Omental fat pad (tissue), 4 donors: Measurements from ENCODE around the gene NUDT16. TPM values are rescaled to one million over a fixed set of nuclear protein-coding genes. Genes with fewer than 3 reads are reported as not detected.

Experiments
- ATAC-seq: fragments of 150-250 bp; one replicate; pipeline ENCODE4 v1.9.1; 2016; ENCODE audit warnings: mild to moderate bottlenecking, moderate library complexity; ENCODE audit not compliant: low FRiP score
- DNase-seq: peaks from one replicate; pipeline ENCODE4 v3.0.0-alpha.2; 2019; ENCODE audit warnings: low spot score
- total RNA-seq, 4 donors: library from RNA; depleted of rRNA; stranded (reverse); fragments of >200 nt; gene quantifications; one replicate each; pipeline ENCODE4 v1.1.0, GENCODE V29; 2016
- TF ChIP-seq, protein P1 (sequence below), 3 donors: fragments of 450-650 bp; IDR thresholded peaks; one replicate each; pipeline ENCODE4 v1.5.1; 2016 to 2017; ENCODE audit warnings: antibody characterized with exemption in 3 of 3, mild to moderate bottlenecking in 3 of 3, moderate library complexity in 2 of 3

The NUDT16 gene
- total RNA-seq, 4 donors from 2014 or later: 26.7 to 62.3 (median 39.0) TPM

DNA sequence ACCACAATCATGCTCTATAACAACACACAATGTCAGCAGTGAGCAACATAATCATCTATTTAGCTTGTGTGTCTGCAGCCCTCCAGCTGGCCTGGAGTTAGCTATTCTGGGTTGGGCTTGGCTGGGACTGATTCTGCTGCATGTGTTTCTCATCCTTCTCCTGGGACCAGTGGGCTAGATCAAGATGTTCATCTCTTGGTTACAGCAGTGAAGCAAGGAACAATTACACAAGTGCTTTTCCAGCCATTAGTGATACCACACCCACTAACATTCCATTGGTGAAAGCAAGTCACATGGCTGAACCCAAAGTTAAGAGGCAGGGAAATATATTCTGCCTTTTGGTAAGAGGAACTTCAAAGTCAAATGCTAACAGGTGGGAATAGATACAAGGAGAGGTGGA lies 14.6 kb downstream of the NUDT16 start:
- TF ChIP-seq, protein P1, sequence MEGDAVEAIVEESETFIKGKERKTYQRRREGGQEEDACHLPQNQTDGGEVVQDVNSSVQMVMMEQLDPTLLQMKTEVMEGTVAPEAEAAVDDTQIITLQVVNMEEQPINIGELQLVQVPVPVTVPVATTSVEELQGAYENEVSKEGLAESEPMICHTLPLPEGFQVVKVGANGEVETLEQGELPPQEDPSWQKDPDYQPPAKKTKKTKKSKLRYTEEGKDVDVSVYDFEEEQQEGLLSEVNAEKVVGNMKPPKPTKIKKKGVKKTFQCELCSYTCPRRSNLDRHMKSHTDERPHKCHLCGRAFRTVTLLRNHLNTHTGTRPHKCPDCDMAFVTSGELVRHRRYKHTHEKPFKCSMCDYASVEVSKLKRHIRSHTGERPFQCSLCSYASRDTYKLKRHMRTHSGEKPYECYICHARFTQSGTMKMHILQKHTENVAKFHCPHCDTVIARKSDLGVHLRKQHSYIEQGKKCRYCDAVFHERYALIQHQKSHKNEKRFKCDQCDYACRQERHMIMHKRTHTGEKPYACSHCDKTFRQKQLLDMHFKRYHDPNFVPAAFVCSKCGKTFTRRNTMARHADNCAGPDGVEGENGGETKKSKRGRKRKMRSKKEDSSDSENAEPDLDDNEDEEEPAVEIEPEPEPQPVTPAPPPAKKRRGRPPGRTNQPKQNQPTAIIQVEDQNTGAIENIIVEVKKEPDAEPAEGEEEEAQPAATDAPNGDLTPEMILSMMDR (IDR thresholded peaks at IDR 0.05): no peak
- ATAC-seq (no peak), DNase-seq (no peak)

DNA sequence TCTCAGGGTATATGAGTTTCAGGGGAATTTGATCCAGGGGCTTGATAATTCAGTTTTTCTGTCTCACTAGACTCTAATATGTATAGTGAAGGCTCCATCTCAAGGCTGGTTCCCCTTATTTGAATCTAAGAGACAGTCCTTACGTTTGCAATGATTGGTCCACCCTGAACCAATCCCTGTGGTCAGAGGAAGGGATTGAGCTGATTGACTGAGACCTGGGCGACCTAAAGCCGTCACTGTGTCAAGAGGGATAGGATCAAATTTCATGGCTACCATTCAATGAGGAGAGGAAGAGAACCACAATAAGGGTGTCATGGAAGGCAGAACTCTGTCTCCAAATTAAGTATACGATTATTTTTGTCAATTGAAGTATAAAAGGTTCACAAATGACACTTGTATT lies 16.3 kb downstream of the NUDT16 start:
- TF ChIP-seq, protein P1 (IDR thresholded peaks at IDR 0.05): no peak
- DNase-seq (no peak), ATAC-seq (no peak)

DNA sequence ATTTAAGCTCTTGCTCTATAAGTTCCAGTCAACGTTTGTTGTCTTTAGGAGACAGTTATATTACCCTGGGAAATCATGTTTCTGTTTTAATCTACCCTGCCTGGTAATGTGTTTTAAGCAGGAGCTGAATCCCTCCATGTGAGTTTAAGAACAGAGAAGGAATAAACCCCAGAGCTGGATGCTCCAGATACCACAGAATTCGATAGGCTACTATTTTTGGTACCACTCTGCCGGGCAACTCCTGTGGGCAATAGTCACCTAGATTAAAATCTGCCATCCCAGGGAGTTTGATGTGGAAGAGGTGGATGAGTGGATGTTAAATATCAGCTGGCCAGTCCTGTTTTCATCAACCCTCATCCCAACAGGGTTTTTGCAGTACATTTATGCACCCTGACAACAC lies 20.4 kb downstream of the NUDT16 start:
- DNase-seq: no peak
- TF ChIP-seq, protein P1 (IDR thresholded peaks at IDR 0.05): no peak
- no peak for ATAC-seq

DNA sequence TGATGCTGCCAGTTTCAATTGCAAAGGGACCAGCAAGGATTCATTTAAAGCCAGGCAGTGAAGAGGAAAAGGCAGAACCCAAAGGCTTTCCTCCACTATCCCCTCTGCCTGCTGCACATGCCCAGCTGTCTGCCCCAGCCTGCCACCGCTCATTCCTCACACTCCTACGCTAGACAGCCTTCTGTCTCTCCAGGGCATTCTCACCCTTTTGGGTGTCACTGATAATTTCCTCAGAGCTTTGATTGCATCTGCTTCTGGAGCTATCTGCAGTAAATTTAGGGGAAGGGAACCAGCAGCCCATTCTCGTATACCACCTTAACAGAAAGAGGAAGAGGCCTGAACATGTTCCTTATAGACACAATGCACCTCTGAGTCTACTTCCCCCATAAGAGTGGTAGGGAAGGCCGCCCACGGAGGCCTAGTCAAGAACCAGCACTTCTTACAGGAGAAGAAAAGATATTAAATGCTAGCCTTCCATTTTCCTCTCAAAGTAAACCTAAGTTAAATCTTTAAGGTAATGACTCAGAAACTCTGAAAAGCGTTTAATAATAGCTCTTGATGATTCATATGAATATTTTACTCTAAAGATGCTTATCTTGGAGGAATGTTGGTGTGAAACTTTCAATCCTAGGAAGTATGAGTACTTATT lies 20.9 kb downstream of the NUDT16 start:
- no peak for DNase-seq
- no peak for ATAC-seq

DNA sequence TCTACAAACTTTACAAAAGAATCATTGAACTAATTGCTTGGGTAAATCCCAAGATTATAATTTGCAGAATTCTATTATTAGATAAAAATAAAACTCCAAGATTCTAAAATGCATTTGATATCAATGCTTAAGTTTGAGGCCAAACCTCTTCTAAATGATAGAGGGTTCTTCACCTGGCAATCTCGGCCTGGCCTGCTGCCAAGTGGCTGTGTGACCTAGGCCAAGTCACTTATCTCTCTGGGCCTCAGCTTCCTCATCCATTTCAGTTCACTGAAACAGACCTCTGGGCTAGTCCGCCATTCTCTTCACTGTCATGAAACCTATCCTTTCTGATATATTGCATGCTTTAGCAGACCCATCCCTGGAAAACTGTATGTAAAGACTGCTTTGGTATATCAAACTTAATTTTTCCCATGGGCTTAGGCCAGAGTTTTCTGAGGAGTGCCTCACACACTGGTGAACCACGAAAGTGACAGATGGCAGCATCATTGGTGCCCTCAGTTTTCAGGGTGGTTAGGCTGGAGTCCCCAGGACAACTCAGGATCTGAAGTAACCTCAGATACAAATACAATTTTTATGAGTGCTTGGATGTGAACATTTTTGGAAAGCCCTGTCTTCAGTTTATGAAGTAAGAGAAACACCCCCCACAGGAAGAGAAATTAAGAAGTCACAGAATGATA lies 21.8 kb downstream of the NUDT16 start:
- DNase-seq (no peak), ATAC-seq (no peak)
- TF ChIP-seq, protein P1 (IDR thresholded peaks at IDR 0.05): no peak

More for the DNA sequence above, 20.9 kb downstream of the NUDT16 start:
- TF ChIP-seq, protein P1 (IDR thresholded peaks at IDR 0.05): no peak

DNA sequence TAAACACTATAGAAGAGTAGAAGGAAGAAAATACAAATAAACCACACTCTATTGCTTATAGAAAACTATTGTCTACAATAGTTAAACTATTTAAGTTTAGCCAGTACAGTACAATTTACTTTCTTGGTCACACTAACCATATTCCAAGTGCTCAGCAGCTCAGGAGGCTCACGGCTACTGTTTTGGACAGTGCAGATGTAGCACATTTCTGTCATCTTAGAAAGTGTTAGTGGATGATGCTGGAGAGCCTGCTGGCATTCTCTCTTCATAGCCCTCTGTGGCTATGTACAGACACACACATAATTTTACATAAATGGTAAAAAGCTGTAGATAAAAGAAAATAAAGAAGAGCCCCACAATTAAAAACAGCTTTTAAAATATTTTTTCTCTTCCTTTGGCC lies 23.8 kb downstream of the NUDT16 start:
- TF ChIP-seq, protein P1 (IDR thresholded peaks at IDR 0.05): no peak

DNA sequence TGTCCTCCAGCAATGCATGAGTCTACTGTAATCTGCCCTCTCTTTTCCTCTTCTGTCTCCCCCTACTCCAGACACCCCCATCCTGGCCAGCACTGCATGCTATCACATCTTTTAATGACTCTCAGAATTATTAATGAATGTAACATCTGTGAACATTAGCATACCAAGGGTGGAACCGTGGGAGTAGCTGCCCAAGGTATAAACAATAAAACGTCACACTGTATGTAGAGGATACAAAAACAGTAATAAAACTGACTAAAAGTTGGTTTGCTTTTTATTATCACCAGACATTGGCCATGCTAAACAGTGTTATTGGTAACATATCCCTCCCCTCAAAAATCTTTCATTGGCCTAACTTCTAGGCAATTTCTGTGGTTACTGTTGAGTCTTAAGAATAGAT lies 24.7 kb downstream of the NUDT16 start:
- ATAC-seq: no peak
- TF ChIP-seq, protein P1 (IDR thresholded peaks at IDR 0.05): no peak
- DNase-seq: no peak

More for the DNA sequence above, 23.8 kb downstream of the NUDT16 start:
- no peak for ATAC-seq
- DNase-seq: no peak
